KBM-7 (cell line): ENCODE results near the gene PITRM1.
"Not testable (repeated sequence)": the region's sequence is repeated elsewhere in the genome, so short reads cannot be mapped to it uniquely, and the experiment has no call there.

Source experiments
- DNase-seq: peaks from one replicate; pipeline ENCODE4 v3.0.0-alpha.2; 2015
- in situ Hi-C: fragments of 300-500 bp; cut with MboI; formaldehyde crosslinking; loops from 2 replicates; pipeline ENCODE4 v1.14.3; 2020; ENCODE audit warnings: low sequenced_read_pairs, low pct_unique_long_range_greater_than_20kb, mixed read lengths

Gene PITRM1

DNA sequence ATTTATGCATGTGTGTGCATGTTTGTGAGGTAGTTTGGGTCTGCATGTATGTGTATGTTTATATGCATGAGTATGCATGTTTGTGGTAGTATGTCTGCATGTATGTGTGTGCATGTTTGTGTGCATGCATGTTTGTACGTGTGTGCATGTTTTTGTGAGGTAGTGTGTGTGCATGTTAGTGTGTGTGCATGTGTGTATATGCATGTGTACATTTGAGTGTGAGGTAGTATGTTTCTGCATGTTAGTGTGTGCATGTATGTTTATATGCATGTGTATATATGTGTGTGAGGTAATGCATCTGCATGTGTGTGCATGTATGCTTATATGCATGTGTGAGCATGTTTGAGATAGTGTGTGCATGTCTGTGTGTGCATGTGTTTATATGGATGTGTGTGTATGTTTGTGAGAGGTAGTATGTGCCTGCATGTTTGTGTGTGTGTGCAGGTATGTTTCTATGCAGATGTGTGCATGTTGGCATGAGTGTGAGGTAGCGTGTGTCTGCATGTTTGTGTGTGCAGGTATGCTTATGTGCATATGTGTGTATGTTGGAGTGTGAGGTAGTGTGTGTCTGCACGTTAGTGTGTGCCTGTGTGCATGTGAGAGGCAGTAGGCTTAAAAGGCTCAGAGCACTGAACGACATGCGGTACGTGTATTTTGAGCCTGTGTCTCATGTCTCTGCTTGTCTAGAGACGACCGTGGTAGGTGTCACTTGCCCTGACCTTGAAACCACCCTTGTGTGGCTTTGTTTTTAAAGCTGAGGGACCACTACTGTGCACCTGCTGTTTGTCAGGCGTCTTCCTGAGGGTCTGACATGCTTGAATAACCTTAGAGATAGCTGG lies 61.6 kb downstream of the PITRM1 start:
- DNase-seq = no peak
- in situ Hi-C loops = no loop called here

DNA sequence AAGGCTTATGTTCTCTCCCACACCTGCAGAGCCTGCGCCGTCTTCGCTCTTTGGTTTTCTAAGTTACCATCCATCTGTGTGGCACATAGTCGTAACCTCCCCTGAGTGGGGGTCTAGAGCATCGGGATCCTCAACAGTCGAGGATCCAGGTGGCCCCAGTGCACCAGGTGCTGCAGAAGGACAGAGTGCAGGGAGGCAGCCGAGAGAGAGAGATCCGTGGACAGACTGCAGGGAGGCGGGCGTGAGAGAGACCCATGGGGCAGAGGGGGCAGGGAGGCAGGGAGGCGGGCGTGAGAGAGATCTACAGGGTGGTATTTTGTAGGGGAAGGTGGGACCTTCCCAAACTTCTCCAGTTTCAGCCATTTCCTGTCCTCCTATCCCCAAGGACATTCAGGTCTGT lies 62.9 kb downstream of the PITRM1 start:
- in situ Hi-C loops = no loop called here
- no peak for DNase-seq

DNA sequence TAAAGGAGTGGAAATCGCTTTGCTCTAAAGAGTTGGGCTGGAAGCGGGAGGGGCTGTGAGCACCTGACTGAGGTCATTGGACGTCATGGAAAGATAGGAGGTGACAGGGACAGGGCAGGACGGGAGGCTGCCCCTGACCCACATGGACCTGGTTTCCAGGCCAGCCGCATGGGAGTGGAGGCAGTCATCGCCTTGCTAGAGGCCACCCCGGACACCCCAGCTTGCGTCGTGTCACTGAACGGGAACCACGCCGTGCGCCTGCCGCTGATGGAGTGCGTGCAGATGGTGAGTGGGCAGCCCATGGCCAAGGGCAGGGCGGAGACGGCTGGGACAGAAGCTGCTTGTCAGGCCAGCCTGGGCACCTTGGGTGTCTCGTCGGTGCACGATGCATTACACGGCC lies 63.4 kb downstream of the PITRM1 start:
- in situ Hi-C loops = no loop called here
- DNase-seq = no peak

DNA sequence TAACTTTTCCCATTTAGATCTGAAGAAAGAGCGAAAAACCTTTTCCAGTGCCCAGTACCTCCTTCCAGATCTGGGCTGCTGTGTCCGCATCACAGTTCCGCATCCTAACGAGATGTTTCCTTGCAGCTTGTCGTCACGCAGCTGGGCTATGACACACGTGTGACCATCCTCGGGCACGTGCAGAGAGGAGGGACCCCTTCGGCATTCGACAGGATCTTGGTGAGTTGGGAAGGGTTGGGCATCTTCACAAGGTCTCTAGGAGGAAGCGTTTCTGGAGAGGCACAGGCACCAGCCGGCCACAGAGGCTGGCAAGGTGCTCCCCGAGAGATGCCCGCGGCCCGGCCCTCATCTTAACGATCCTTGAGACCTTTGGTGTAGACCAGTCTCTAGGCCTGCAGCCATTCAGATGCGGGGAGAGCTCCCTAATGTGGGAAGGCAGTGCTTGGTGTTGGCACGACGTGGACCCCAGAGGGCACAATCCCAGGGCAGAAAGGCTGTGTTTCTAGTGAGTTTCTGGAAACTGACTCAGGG lies 63.9 kb downstream of the PITRM1 start:
- in situ Hi-C loops = no loop called here

DNA sequence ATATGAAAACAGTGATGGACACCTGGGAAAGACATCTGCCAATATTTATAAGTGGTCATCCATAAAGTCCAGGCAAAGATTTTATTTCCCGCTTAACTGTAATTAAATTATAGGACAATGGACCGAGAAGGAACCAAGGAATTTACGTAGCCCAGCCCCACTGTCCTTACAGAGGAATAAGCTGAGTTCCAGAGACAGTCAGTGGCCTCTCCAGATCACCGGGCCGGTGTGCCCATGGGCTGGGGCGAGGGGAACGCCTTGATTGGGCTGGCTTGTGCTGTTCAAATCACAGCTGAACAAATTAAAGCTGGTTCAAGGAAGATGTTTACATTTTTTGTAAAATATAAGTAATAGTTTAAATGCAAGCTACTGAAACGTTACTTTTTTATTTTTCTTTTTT lies 64.5 kb downstream of the PITRM1 start:
- DNase-seq = no peak
- in situ Hi-C loops = no loop called here

More for the DNA sequence above, 63.9 kb downstream of the PITRM1 start:
- DNase-seq = no peak

DNA sequence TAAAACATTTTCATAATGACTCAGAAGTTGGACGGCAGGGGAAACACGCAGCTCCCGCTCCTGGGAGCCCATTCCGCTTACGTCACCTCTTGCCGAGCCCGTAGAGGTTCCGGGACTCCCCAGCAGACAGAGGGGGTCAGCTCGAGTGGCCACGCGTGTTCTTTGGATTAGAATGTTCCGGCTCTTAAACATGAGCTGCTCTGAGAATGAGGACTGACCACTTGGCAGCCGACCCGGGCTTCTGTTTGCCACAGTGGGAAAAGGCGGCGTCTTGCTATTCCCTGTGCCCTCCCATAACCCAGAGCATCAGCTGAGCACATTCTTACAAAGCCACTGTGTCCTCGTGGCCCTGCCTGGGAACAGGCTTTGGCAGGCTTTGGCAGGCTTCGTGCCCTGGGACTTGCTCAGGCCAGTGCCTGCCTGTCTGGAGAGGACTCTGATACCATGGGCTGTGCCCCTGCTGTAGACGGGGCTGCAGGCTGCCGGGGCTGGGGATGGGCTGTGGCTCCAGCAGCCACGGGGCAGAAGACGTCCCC lies 65.1 kb downstream of the PITRM1 start:
- no peak for DNase-seq
- in situ Hi-C loops = no loop called here

DNA sequence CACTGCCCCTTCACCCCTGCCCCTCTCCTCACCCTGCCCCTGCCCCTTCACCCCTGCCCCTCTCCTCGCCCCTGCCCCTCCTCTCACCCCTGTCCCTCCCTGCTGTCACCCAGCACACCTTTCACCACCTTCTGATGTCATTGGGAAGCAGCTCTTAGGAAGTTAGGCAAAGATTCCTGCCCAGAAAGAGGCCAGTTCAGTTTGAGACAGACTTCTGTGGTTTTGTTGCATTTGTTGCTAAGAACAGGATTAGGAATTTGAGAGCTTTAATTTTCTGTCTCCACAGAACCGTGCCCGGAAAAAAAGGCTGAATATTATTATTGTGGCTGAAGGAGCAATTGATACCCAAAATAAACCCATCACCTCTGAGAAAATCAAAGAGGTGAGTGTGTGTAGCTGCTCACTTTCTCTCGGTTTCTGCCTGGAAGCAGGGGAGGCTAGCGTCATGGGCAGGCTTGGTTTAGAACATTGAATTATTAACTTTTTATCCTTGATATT lies 65.6 kb downstream of the PITRM1 start:
- no peak for DNase-seq
- in situ Hi-C loops = no loop called here

DNA sequence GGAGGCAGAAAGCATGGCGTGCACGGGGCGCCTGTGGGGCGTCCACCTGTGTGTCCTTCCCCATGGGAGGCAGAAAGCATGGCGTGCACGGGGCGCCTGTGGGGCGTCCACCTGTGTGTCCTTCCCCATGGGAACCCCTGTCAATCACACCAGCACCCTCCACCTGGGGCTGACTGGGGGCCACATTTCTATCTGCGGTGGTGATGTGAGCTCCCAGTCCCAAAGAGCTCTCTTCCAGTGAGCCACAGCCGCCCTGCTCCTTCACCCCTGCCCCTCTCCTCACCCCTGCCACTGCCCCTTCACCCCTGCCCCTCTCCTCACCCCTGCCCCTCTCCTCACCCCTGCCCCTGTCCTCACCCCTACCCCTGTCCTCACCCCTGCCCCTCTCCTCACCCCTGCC lies 66.3 kb downstream of the PITRM1 start:
- in situ Hi-C loops = not testable (repeated sequence)

DNA sequence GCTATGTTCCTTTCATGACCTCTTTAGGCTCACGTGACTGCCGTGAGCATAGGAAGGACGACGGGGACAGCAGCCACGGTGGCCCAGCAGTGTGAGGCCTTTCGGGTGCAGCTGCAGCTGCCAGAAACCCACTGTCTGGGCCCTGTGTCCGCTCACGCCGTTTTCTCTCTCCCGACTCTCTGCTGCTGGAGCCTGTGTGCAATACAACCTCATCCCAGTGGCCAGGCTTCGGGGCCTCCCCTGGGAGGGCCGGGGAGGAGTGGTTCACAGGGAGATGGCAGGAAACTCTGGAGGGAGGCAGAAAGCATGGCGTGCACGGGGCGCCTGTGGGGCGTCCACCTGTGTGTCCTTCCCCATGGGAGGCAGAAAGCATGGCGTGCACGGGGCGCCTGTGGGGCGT lies 66.7 kb downstream of the PITRM1 start:
- in situ Hi-C loops = no loop called here
- DNase-seq = no peak

More for the DNA sequence above, 66.3 kb downstream of the PITRM1 start:
- DNase-seq = not testable (repeated sequence)

DNA sequence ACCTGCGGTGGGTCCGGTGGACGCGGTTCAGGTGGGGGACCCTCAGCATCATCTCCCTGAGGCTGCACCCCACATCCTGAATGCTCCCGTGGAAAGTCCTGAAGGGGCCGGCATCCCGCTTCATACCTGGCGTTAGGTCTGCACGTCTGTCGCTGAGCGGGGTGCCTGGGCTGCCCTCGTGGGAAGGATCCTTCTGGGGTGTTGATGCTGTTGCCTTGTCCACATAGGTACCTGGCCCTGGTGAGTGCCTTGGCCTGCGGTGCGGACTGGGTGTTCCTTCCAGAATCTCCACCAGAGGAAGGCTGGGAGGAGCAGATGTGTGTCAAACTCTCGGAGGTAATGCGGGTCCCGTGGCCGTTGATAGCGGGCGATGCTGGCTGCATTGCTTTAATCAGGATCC lies 67.4 kb downstream of the PITRM1 start:
- in situ Hi-C loops = no loop called here
- DNase-seq = no peak

DNA sequence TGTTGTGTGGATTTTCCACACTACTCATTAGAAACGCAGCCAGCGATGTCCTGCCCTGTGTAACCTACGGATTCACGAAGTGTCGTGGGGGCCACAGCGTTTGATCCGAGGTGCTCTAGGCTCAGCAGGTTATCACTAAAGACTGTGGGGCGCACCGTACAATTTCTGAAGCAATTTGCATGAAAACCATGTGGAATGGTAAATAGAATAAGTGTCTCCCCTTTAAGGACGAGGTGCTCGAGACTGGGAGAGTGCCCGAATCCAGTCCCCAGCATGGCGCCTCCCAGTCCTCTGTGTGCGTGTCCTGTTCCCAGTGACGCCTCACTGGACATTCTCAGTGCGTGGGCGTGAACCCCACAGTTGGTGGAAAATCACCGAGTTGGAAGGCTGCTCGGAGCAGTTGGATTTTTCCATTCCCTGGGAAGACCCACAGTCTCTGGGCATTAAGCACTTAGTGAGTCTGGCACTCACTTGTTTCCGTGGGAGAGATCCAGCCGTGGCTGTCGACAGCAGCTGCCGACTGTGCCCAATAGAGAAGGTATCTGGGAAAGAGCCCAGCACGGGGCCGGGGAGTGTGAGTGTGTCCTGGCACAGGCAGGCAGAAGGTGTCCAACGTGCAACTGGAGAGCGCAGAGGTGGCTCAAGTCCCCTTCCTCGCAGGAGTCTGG lies 68.2 kb downstream of the PITRM1 start:
- in situ Hi-C loops = no loop called here
- no peak for DNase-seq

DNA sequence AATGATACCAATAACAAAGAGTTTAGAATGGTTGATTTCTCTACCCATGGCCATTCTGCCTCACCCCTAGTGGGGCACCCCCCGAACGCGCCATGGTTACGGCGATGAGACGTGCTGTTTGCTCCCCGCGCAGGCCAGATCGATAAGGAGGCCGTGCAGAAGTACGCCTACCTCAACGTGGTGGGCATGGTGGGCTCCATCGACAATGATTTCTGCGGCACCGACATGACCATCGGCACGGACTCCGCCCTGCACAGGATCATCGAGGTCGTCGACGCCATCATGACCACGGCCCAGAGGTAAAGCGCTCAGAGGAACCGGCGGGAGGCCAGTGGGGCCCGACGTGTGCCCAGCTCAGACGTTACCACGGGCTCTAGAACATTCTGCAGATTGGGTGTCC lies 68.9 kb downstream of the PITRM1 start:
- no peak for DNase-seq
- in situ Hi-C loops = no loop called here

DNA sequence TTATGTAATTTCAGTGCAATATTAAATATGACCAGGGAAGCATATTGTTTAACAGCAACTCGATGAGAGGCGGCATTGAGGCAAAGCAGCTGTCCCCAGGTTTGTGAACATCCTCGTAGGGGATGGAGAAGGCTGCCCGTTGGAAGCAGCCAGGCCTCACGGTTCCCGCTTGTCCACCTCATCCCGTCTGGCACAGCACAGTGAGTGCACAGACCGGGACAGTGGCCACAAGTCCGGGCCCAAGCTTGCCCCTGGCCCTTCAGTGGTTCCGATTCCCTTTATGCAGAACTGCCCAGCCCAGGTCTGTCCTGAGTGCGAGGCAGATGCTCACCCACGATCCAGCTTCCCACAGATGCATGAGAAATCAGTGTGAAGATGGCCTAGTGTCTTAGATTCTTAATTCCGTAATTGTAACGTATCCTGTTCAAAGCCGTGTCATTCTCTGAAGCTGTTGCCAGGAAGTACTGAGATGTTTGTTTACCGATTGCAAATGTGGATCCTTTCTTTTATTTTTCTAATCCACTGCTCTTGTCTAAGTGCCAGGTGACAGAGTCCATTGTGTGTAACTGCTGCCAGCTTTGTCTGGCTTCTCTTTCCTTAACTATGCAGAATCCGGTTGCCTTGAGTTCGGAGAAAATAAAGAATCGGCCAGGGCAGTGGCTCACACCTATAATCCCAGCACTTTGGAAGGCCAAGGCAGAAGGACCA lies 69.7 kb downstream of the PITRM1 start:
- in situ Hi-C loops = no loop called here
- DNase-seq = no peak

DNA sequence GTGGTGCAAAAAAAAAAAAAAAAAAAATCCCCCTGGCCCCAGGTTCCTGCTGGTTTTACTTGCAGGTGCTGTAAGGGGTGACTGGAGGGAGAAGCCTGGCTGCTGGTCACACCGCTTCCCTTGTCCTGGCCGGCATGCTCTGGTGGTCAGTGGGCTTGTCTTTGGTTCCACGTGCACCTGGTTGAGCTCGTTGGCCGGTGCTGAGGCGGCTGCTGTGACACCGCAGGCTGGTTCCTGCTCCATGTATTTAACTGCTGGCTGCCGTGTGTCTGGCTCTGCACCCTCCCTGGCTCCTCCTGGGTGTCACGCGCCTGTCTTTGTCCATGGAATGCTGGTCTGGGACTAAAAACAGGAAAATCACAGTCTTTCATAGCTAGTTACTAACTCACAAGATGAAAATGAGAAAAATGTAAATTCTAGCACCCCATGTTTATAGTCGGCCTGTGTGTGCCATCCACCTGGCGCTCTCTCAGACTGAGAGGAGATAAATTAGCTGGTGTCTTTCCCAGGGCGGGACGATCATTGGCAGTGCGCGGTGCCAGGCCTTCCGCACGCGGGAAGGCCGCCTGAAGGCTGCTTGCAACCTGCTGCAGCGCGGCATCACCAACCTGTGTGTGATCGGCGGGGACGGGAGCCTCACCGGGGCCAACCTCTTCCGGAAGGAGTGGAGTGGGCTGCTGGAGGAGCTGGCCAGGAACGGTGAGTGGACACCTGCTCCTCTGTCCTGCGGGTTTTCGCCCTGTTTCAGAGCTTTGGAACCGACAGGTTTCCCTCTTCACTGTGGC lies 71.5 kb downstream of the PITRM1 start:
- no peak for DNase-seq
- in situ Hi-C loops = no loop called here

DNA sequence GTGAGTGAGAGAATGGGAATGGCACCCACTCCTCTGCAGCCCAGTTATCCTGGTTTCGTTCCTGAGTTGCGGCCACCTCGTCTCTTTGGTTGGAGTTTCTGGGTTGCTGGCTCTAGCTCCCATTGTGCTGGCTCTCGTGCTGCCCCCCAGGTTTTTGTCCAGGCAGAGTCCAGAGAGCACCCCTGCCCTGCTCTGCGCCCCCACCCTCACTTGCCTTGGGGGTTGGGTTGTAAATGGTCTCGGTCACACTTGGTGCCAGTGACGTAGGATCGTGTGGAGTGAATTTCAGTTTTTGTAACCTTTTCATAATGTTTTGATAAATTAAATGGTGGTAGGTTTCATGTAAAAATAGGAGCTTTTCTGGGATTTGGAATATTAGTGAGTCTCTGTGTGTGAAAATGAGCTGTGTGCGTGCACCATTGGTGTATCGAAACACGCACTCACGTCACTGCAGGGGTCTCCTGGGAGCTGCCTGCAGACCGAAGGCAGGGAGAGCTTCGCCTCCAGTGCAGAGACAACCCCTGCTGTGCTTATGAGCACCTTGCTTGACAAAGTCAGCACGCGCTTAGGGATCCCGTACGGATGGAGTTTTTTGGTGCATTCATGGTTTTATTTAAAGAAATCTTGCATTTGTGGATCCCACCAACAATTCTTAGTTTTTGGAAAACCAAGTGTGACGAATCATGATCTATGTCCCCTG lies 72.3 kb downstream of the PITRM1 start:
- in situ Hi-C loops = no loop called here
- no peak for DNase-seq

DNA sequence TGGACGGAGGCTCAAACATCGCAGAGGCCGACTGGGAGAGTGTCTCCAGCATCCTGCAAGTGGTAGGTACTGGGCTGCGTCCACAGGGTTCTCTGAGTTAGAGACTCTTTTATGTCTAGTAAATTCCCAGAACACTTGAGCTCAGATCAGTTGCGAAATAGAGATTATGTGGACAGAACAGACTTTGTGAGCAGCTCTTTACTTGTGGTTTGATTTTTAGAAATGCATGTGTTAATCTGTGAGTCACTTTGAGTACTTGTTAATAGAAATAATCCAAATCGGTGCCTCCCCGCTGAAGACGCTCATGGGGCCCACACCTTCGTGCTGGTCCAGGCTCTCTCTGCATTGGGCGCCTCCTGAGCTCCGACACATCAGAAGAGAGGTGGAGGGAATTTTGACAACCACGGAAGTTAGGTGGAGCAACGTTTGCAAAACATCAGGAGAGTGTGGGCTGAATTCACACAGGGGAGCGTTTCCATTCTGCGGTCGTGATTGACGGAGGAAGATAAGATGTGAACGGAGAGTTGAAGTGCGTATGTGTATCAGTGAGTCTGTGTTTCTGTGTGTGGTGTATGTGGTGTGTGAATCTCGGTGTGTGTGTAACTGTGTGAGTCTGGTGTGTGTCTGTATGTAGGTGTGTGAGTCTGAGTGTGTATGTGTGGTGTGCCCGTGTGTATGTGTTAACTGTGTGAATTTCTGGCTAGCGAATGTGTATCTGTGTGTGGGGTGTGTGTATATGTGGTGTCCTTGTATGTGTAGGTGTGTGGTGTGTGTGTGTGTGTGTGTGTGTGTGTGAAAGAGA lies 73.1 kb downstream of the PITRM1 start:
- no peak for DNase-seq
- in situ Hi-C loops = no loop called here

DNA sequence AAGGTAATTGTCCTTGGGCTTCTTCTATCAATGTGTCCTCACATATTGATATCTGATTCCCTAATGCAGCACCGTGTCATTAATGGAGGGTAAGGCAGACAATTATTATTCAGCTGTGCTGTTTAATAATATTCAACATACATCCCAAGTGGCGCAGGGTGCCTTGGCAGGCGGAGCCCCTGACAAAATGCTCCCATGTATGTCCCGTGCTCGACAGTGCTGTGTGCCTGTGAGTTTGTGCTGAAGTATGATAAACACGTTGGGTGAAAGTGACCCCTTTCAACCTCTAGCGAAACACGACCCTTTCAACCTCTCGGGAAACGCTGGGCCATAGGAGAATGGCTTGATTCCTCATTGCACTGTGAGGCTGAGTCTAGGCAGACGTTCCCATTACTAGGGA lies 73.9 kb downstream of the PITRM1 start:
- in situ Hi-C loops = no loop called here
- DNase-seq = no peak
